Mesothelial cell of epicardium (in vitro differentiated cells): ENCODE measurements around the gene PACSIN1. TPM values are rescaled to one million over a fixed set of nuclear protein-coding genes. Genes with fewer than 3 reads are reported as not detected.

Experiments
- DNase-seq, 2 experiments: peaks; one replicate each; pipeline ENCODE4 v3.0.0; 2021; ENCODE audit warnings: low spot score in 2 of 2; ENCODE audit not compliant: unreplicated experiment in 2 of 2
- H3K27ac Mint-ChIP-seq: 2 replicates; pipeline ENCODE4 v1.8.0; 2021; ENCODE audit warnings: mixed read lengths
- H3K27me3 Mint-ChIP-seq: 2 replicates; pipeline ENCODE4 v1.8.0; 2021; ENCODE audit warnings: low read depth, mixed read lengths
- H3K36me3 Mint-ChIP-seq: 2 replicates; pipeline ENCODE4 v1.8.0; 2021; ENCODE audit warnings: mixed read lengths
- H3K4me1 Mint-ChIP-seq: 2 replicates; pipeline ENCODE4 v1.8.0; 2021; ENCODE audit warnings: mixed read lengths
- H3K4me3 Mint-ChIP-seq: 2 replicates; pipeline ENCODE4 v1.8.0; 2021; ENCODE audit warnings: mild to moderate bottlenecking, moderate library complexity, mixed read lengths
- H3K9me3 Mint-ChIP-seq: 2 replicates; pipeline ENCODE4 v1.8.0; 2021; ENCODE audit warnings: mixed read lengths
- CTCF ChIP-seq: fragments of 200-600 bp; sonication (generic); IDR thresholded peaks from one replicate; pipeline ENCODE4 v1.5.0; 2021; ENCODE audit warnings: antibody characterized with exemption; ENCODE audit not compliant: unreplicated experiment
- total RNA-seq: library from RNA; stranded (reverse); gene quantifications from 3 replicates; pipeline ENCODE4 v1.2.1, GENCODE V29; 2021

The PACSIN1 gene
- total RNA-seq, 1 donor from 2014 or later, result 3.3 TPM

- DNase-seq, result no peak
- Mint-ChIP-seq H3K4me3 (no peak overlapping the region), H3K27me3 (no peaks in the 10 kb centered on the region), H3K27ac (no peak overlapping the region), H3K9me3 (peaks cover 13% of the 10 kb centered on the region), H3K4me1 (peaks cover 1% of the 10 kb centered on the region), H3K36me3 (no peaks in the 10 kb centered on the region)
- TF ChIP-seq CTCF, result no peak
Observed at GRCh38 chr6:34496103-34496685, 30.3 kb downstream of the PACSIN1 start.

GRCh38 chr6:34497411-34497810, 31.5 kb downstream of the PACSIN1 start:
- H3K9me3 Mint-ChIP-seq, result peaks cover 17% of the 10 kb centered on the region
- no peak for TF ChIP-seq CTCF
- H3K36me3 Mint-ChIP-seq, result no peaks in the 10 kb centered on the region
- H3K27ac Mint-ChIP-seq, result no peak overlapping the region
- H3K4me3 Mint-ChIP-seq, result no peak overlapping the region
- H3K4me1 Mint-ChIP-seq, result no peaks in the 10 kb centered on the region
- no peaks in the 10 kb centered on the region for H3K27me3 Mint-ChIP-seq
- DNase-seq, result no peak

- Mint-ChIP-seq H3K27me3 (no peaks in the 10 kb centered on the region), H3K9me3 (peaks cover 13% of the 10 kb centered on the region), H3K4me1 (peaks cover 3% of the 10 kb centered on the region), H3K4me3 (no peak overlapping the region), H3K27ac (no peak overlapping the region), H3K36me3 (no peaks in the 10 kb centered on the region)
- no peak for DNase-seq
- no peak for TF ChIP-seq CTCF
Observed at GRCh38 chr6:34506718-34507117, 40.8 kb downstream of the PACSIN1 start.

DNA sequence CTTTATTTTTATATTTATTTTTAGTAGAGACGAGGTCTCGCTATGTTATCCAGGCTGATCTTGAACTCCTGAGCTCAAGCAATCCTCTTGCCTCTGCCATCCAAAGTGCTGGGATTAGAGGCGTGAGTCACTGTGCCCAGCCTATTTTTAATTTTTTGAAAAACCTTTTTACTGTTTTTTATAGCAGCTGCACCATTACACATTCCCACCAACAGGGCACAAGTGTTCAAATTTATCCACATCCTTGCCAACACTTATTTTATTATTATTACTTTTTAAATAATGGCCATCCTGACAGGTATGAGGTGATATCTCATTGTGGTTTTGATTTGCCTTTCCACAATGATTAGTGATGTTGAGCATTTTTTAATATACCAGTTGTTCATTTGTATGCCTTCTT, 42.5 kb downstream of the PACSIN1 start:
- peaks cover 16% of the 10 kb centered on the region for H3K4me1 Mint-ChIP-seq
- H3K9me3 Mint-ChIP-seq, result peaks cover 13% of the 10 kb centered on the region
- H3K36me3 Mint-ChIP-seq, result no peaks in the 10 kb centered on the region
- no peak overlapping the region for H3K4me3 Mint-ChIP-seq
- TF ChIP-seq CTCF, result peak; percentile 60
- no peaks in the 10 kb centered on the region for H3K27me3 Mint-ChIP-seq
- H3K27ac Mint-ChIP-seq, result no peak overlapping the region
- no peak for DNase-seq

DNA sequence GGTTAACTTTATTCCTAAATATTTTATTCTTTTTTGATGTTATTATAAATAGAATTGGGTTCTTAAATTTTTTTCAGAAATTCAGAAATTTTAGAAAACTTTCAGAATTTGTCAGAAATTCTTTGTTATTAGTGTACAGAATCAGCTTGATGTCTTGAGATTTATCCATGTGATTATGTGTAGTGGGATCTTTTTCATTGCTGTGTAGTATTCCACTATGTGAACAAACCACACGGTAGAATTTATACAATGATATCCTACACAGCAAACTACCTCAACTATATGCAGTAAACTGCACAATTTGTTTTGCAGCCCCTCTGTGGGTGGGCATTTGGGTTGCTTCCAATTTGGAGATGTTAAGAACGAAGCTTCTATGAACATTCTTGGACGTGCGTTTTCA, 43.9 kb downstream of the PACSIN1 start:
- Mint-ChIP-seq H3K27me3 (peaks cover 4% of the 10 kb centered on the region), H3K4me3 (no peak overlapping the region), H3K36me3 (no peaks in the 10 kb centered on the region), H3K27ac (no peak overlapping the region), H3K4me1 (peaks cover 28% of the 10 kb centered on the region), H3K9me3 (peaks cover 13% of the 10 kb centered on the region)
- TF ChIP-seq CTCF, result no peak
- DNase-seq, result no peak

DNA sequence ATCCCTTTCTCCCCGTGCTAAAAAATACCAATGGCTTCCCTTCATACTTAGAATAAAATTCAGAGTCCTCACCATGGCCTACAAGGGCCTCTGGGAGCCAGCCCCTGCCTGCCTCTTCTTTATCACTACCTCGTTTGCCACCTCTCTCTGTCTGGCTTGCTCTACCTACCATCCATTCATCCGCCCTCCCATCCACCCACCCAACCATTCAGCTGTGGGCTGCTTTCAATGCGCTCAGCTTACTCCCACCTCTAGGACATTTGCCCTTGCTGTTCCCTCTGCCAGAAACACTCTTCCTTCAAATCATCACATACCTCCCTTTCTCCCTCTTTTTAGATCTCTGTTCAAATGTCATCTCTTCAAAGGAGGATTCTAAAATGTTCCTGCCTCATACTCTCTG, 44.4 kb downstream of the PACSIN1 start:
- Mint-ChIP-seq H3K36me3 (no peaks in the 10 kb centered on the region), H3K9me3 (peaks cover 13% of the 10 kb centered on the region), H3K27me3 (peaks cover 4% of the 10 kb centered on the region), H3K4me1 (peaks cover 28% of the 10 kb centered on the region), H3K4me3 (no peak overlapping the region), H3K27ac (no peak overlapping the region)
- no peak for TF ChIP-seq CTCF
- no peak for DNase-seq
